Measurements from ENCODE around the gene PRKACG.
A peak's percentile ranks its signal among the peaks of the same experiment; 100 is the strongest.
"Not testable (repeated sequence)": the region's sequence is repeated elsewhere in the genome, so short reads cannot be mapped to it uniquely, and the experiment has no call there.

Gene PRKACG

GRCh38 chr9:69014013-69014412 is at the start of gene PRKACG:
TSS of gene PRKACG (minus strand) at chr9:69014113. CDS start at chr9:69014092, 21 bp downstream.
- DNase-seq, result no peak

- DNase-seq, result no peak
These were observed 48.3 kb upstream of the PRKACG start for GRCh38 chr9:69062195-69062594.

- DNase-seq, result no peak
These were observed 46.9 kb upstream of the PRKACG start for GRCh38 chr9:69060766-69061165.

GRCh38 chr9:69058101-69058500 is 44.2 kb upstream of the PRKACG start:
- no peak for DNase-seq

GRCh38 chr9:69056191-69056815 is 42.4 kb upstream of the PRKACG start:
- no peak for DNase-seq

- no peak for DNase-seq
These were observed 41.1 kb upstream of the PRKACG start for GRCh38 chr9:69054989-69055388.

GRCh38 chr9:69050936-69051335 is 37.0 kb upstream of the PRKACG start:
- not testable (repeated sequence) for DNase-seq

- no peak for DNase-seq
These were observed 35.2 kb upstream of the PRKACG start for GRCh38 chr9:69049094-69049493.

GRCh38 chr9:69047371-69047770 is 33.5 kb upstream of the PRKACG start:
- DNase-seq, result no peak

- DNase-seq, result no peak
These were observed 32.8 kb upstream of the PRKACG start for GRCh38 chr9:69046723-69047122.

- no peak for DNase-seq
These were observed 31.9 kb upstream of the PRKACG start for GRCh38 chr9:69045821-69046220.

GRCh38 chr9:69044240-69045219 is 30.6 kb upstream of the PRKACG start:
- DNase-seq, result no peak

GRCh38 chr9:69040646-69041045 is 26.7 kb upstream of the PRKACG start:
- no peak for DNase-seq

- peak in 1 of 2 experiments; percentile 47 for DNase-seq
These were observed 22.9 kb upstream of the PRKACG start for GRCh38 chr9:69036799-69037198.

- DNase-seq, result no peak
These were observed 22.4 kb upstream of the PRKACG start for GRCh38 chr9:69036309-69036708.

- peak; percentile 52 to 66 for DNase-seq
These were observed 21.8 kb upstream of the PRKACG start, which contains the start of gene FXN for GRCh38 chr9:69035438-69036308. TSS of gene FXN (plus strand) at chr9:69035752. CDS start at chr9:69035783, 31 bp downstream.

- DNase-seq, result no peak
These were observed 20.2 kb upstream of the PRKACG start for GRCh38 chr9:69034071-69034470.

GRCh38 chr9:69030851-69031645 is 17.1 kb upstream of the PRKACG start:
- no peak for DNase-seq

- no peak for DNase-seq
These were observed 15.6 kb upstream of the PRKACG start for GRCh38 chr9:69029535-69029934.

GRCh38 chr9:69028754-69029153 is 14.8 kb upstream of the PRKACG start:
- no peak for DNase-seq

GRCh38 chr9:69027355-69028097 is 13.6 kb upstream of the PRKACG start:
- DNase-seq, result peak; percentile 68 to 70

All from AML-193 (cell line).